Osteoblast (primary cell): ENCODE data around the gene PRORP. TPM values are rescaled to one million over a fixed set of nuclear protein-coding genes. Genes with fewer than 3 reads are reported as not detected.
"Not testable (repeated sequence)": the region's sequence is repeated elsewhere in the genome, so short reads cannot be mapped to it uniquely, and the experiment has no call there.

Experiments used
- DNase-seq: peaks from one replicate; pipeline ENCODE4 v3.0.0; 2011; ENCODE audit warnings: low spot score, mixed read lengths; ENCODE audit not compliant: insufficient read length; ENCODE audit errors: missing footprints
- H2AFZ ChIP-seq: 2 replicates; pipeline ENCODE4 v1.6.0; 2011; ENCODE audit warnings: mild to moderate bottlenecking, low read length
- H3K27ac ChIP-seq: 2 replicates; pipeline ENCODE4 v1.5.1; 2011; ENCODE audit warnings: mild to moderate bottlenecking, low read depth, low read length, moderate library complexity
- H3K27me3 ChIP-seq: 2 replicates; pipeline ENCODE4 v1.6.0; 2012; ENCODE audit warnings: mild to moderate bottlenecking, control low read depth, inconsistent platforms, low read length, moderate library complexity; ENCODE audit not compliant: insufficient read depth
- H3K36me3 ChIP-seq: 2 replicates; pipeline ENCODE4 v1.5.1; 2011; ENCODE audit warnings: mild to moderate bottlenecking, low read length, control low read depth, moderate library complexity; ENCODE audit not compliant: insufficient read depth
- H3K4me1 ChIP-seq: 2 replicates; pipeline ENCODE4 v1.5.1; 2011; ENCODE audit warnings: mild to moderate bottlenecking, low read length, control low read depth, moderate library complexity; ENCODE audit not compliant: insufficient read depth
- H3K4me2 ChIP-seq: 2 replicates; pipeline ENCODE4 v1.6.0; 2011; ENCODE audit warnings: mild to moderate bottlenecking, low read length; ENCODE audit not compliant: insufficient read depth
- H3K4me3 ChIP-seq: fragments of 200-600 bp; sonication (generic); 3 replicates; pipeline ENCODE4 v1.5.1; 2012; ENCODE audit warnings: mild to moderate bottlenecking, low read length, inconsistent platforms; ENCODE audit not compliant: insufficient read depth
- H3K79me2 ChIP-seq: 2 replicates; pipeline ENCODE4 v1.6.0; 2012; ENCODE audit warnings: mild to moderate bottlenecking, low read length, control low read depth, inconsistent platforms; ENCODE audit not compliant: insufficient read depth
- H3K9me3 ChIP-seq: 2 replicates; pipeline ENCODE4 v1.5.1; 2011; ENCODE audit warnings: low read depth, low read length, control low read depth
- H4K20me1 ChIP-seq: 2 replicates; pipeline ENCODE4 v1.6.0; 2012; ENCODE audit warnings: mild to moderate bottlenecking, low read length, control low read depth; ENCODE audit not compliant: insufficient read depth
- total RNA-seq: library from RNA; depleted of rRNA; stranded (reverse); fragments of >200 nt; gene quantifications from 2 replicates; pipeline ENCODE4 v1.2.3, GENCODE V29; 2012
- TF ChIP-seq, protein P1 (sequence below): IDR thresholded peaks from 2 replicates; pipeline ENCODE4 v1.5.1; 2011; ENCODE audit warnings: mild to moderate bottlenecking, low read depth, low read length, moderate library complexity; ENCODE audit errors: extremely low read depth

The PRORP gene
- total RNA-seq, 1 donor = 30.4 TPM

DNA sequence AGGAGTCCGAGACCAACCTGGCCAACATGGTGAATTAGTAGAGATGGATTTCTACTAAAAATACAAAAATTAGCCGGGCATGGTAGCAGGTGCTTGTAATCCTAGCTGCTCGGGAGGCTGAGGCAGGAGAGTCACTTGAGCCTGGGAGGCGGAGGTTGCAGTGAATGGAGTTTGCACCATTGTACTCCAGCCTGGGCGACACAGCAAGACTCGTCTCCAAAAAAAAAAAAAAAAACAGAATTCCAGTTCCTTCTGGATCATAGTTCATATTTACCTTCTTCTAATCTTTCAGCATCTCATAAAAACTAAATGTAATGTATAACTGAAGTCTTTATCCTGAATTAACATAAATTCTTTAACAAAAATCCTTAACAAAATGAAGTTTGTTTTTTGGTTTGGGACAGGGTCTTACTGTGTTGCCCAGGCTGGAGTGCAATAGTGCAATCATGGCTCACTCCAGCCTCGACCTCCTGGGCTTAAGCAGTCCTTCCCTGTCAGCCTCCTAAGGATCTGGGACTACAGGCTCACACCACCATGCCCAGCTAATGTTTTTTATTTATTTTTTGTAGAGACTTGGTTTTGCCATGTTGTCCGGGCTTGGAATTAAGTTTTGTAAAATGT lies 38.7 kb upstream of the PRORP start:
- H3K4me3 ChIP-seq = no peak overlapping the region
- no peaks in the 10 kb centered on the region for H3K9me3 ChIP-seq
- no peaks in the 10 kb centered on the region for H4K20me1 ChIP-seq
- H3K79me2 ChIP-seq = no peaks in the 10 kb centered on the region
- H3K27ac ChIP-seq = no peak overlapping the region
- no peaks in the 10 kb centered on the region for H3K4me1 ChIP-seq
- no peak overlapping the region for H3K4me2 ChIP-seq
- TF ChIP-seq, protein P1, sequence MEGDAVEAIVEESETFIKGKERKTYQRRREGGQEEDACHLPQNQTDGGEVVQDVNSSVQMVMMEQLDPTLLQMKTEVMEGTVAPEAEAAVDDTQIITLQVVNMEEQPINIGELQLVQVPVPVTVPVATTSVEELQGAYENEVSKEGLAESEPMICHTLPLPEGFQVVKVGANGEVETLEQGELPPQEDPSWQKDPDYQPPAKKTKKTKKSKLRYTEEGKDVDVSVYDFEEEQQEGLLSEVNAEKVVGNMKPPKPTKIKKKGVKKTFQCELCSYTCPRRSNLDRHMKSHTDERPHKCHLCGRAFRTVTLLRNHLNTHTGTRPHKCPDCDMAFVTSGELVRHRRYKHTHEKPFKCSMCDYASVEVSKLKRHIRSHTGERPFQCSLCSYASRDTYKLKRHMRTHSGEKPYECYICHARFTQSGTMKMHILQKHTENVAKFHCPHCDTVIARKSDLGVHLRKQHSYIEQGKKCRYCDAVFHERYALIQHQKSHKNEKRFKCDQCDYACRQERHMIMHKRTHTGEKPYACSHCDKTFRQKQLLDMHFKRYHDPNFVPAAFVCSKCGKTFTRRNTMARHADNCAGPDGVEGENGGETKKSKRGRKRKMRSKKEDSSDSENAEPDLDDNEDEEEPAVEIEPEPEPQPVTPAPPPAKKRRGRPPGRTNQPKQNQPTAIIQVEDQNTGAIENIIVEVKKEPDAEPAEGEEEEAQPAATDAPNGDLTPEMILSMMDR = no peak
- no peaks in the 10 kb centered on the region for H3K27me3 ChIP-seq
- H3K36me3 ChIP-seq = peaks cover 48% of the 10 kb centered on the region
- no peak for DNase-seq
- no peak overlapping the region for H2AFZ ChIP-seq

GRCh38 chr14:35085441-35085840 lies 36.9 kb upstream of the PRORP start:
- DNase-seq = no peak
- no peak overlapping the region for H3K4me2 ChIP-seq
- TF ChIP-seq, protein P1 = no peak
- no peak overlapping the region for H3K4me3 ChIP-seq
- no peaks in the 10 kb centered on the region for H3K4me1 ChIP-seq
- peaks cover 39% of the 10 kb centered on the region for H3K36me3 ChIP-seq
- H4K20me1 ChIP-seq = no peaks in the 10 kb centered on the region
- H3K27me3 ChIP-seq = no peaks in the 10 kb centered on the region
- no peaks in the 10 kb centered on the region for H3K9me3 ChIP-seq
- H3K79me2 ChIP-seq = no peaks in the 10 kb centered on the region
- no peak overlapping the region for H2AFZ ChIP-seq
- no peak overlapping the region for H3K27ac ChIP-seq

- Histone ChIP-seq H2AFZ (no peak overlapping the region), H3K27me3 (no peaks in the 10 kb centered on the region), H3K9me3 (no peaks in the 10 kb centered on the region), H3K4me3 (no peak overlapping the region), H3K4me1 (no peaks in the 10 kb centered on the region), H3K79me2 (no peaks in the 10 kb centered on the region), H4K20me1 (no peaks in the 10 kb centered on the region), H3K4me2 (no peak overlapping the region), H3K36me3 (peaks cover 47% of the 10 kb centered on the region), H3K27ac (no peak overlapping the region)
- TF ChIP-seq, protein P1 = no peak
- peak; percentile 37 for DNase-seq
Observed at GRCh38 chr14:35088514-35088913, 33.8 kb upstream of the PRORP start.

- not testable (repeated sequence) for H2AFZ ChIP-seq, H3K4me1 ChIP-seq, H3K27ac ChIP-seq, H3K79me2 ChIP-seq, H3K9me3 ChIP-seq, DNase-seq, H3K4me2 ChIP-seq, H3K4me3 ChIP-seq, H4K20me1 ChIP-seq, H3K27me3 ChIP-seq
- H3K36me3 ChIP-seq = peaks cover 50% of the 10 kb centered on the region
Observed at GRCh38 chr14:35094645-35095044, 27.7 kb upstream of the PRORP start.
